ENCODE results near the gene TSPOAP1.

DNA sequence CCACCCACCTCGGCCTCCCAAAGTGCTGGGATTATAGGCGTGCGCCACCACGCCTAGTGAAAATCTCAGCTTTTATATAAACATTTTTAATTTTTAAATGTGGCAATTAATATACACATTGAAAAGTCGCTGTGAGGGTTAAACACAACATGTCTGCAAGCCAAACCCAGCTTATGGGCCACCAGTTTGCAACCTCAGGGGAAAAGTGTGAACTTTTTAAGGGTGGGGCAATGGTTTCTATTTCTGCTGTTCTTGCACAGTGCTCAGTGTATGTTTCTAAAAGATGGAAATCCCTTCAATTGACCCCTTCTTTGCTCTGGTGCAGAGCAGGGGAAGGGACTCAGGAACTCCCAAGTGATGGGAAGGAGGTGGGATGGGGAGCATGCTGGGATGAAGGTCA, 41.7 kb upstream of the TSPOAP1 start:
- TF ChIP-seq, protein P1, sequence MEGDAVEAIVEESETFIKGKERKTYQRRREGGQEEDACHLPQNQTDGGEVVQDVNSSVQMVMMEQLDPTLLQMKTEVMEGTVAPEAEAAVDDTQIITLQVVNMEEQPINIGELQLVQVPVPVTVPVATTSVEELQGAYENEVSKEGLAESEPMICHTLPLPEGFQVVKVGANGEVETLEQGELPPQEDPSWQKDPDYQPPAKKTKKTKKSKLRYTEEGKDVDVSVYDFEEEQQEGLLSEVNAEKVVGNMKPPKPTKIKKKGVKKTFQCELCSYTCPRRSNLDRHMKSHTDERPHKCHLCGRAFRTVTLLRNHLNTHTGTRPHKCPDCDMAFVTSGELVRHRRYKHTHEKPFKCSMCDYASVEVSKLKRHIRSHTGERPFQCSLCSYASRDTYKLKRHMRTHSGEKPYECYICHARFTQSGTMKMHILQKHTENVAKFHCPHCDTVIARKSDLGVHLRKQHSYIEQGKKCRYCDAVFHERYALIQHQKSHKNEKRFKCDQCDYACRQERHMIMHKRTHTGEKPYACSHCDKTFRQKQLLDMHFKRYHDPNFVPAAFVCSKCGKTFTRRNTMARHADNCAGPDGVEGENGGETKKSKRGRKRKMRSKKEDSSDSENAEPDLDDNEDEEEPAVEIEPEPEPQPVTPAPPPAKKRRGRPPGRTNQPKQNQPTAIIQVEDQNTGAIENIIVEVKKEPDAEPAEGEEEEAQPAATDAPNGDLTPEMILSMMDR (conservative IDR thresholded peaks at IDR 0.05 in 1 of 2, IDR thresholded peaks at IDR 0.05 in 1 of 2; ENCODE audit: extremely low read depth in 1 of 2, insufficient read depth in 1 of 2, low read depth in 1 of 2, low read length in 2 of 2), result no peak
- no peak for TF ChIP-seq EZH2 (IDR thresholded peaks at IDR 0.05; ENCODE audit: borderline replicate concordance, low read length)

All from mammary epithelial cell (primary cell).